Endothelial cell of umbilical vein (primary cell): ENCODE data around the gene ZNF280D. TPM values are rescaled to one million over a fixed set of nuclear protein-coding genes. Genes with fewer than 3 reads are reported as not detected.

Experiments
- BruUV-seq: library from RNA; stranded (reverse); fragments of 400-500 nt; replicated peaks from 2 replicates; lab custom pipeline; 2021; lab: Mats Ljungman, UMichigan
- CTCF ChIA-PET: fragments of 300-600, 350-600 bp; sonication (Branson Sonifier 250); formaldehyde crosslinking; loops from one replicate; lab custom pipeline; 2021; ENCODE audit warnings: antibody characterized with exemption, inconsistent platforms; lab: Charles Lee
- POLR2A ChIA-PET: fragments of 300-600, 350-600 bp; sonication (Branson Sonifier 250); formaldehyde crosslinking; loops from one replicate; lab custom pipeline; 2021; ENCODE audit warnings: antibody characterized with exemption, inconsistent platforms; lab: Charles Lee
- DNase-seq: peaks from one replicate; pipeline ENCODE4 v3.0.0-alpha.2; 2011; ENCODE audit warnings: low read depth, low spot score
- FAIRE-seq: peaks from 2 replicates; lab custom pipeline; 2011; peaks lifted over from hg19 to GRCh38; lab: Jason Lieb, UNC
- H2AFZ ChIP-seq: 2 replicates; pipeline ENCODE4 v1.6.0; 2012; ENCODE audit warnings: low read depth, low read length, control low read depth, inconsistent platforms
- H3K27ac ChIP-seq: 2 replicates; pipeline ENCODE4 v1.5.1; 2011; ENCODE audit warnings: low read depth, mild to moderate bottlenecking, control low read depth, low read length, moderate library complexity; ENCODE audit not compliant: insufficient read depth
- H3K27me3 ChIP-seq, 2 experiments: 2 replicates each; pipeline versions ENCODE4 v1.6.0 to v1.6.1; 2011; ENCODE audit warnings: low read length in 2 of 2, mixed read lengths in 1 of 2; ENCODE audit not compliant: control insufficient read depth in 2 of 2, insufficient read depth in 2 of 2
- H3K36me3 ChIP-seq, 2 experiments: 2 replicates in 1 of 2; 3 replicates in 1 of 2; pipeline ENCODE4 v1.5.1; 2011; ENCODE audit warnings: low read length in 2 of 2, mild to moderate bottlenecking in 1 of 2, moderate library complexity in 1 of 2; ENCODE audit not compliant: control insufficient read depth in 2 of 2, insufficient read depth in 2 of 2; ENCODE audit errors: extremely low read depth in 1 of 2
- H3K4me1 ChIP-seq: 3 replicates; pipeline ENCODE4 v1.5.1; 2011; ENCODE audit warnings: mild to moderate bottlenecking, low read length; ENCODE audit not compliant: control insufficient read depth, insufficient read depth; ENCODE audit errors: extremely low read depth
- H3K4me2 ChIP-seq: 2 replicates; pipeline ENCODE4 v1.6.1; 2011; ENCODE audit warnings: low read length, control low read depth, mixed read lengths; ENCODE audit not compliant: insufficient read depth
- H3K4me3 ChIP-seq, 3 experiments: fragments of 200-600 bp in 1 of 3; sonication (generic), shearing (Covaris generic) in 1 of 3; replicated peaks in 1 of 3; 2 replicates each; pipeline ENCODE4 v1.5.1; 2011 to 2016; ENCODE audit warnings: control low read depth in 3 of 3, low read length in 3 of 3, mild to moderate bottlenecking in 2 of 3, inconsistent platforms in 1 of 3, low read depth in 1 of 3, moderate library complexity in 1 of 3; ENCODE audit not compliant: insufficient read depth in 1 of 3
- H3K79me2 ChIP-seq: 2 replicates; pipeline ENCODE4 v1.6.0; 2012; ENCODE audit warnings: low read length, inconsistent platforms; ENCODE audit not compliant: control insufficient read depth, insufficient read depth
- H3K9ac ChIP-seq: replicated peaks from 2 replicates; pipeline ENCODE3; 2011; ENCODE audit warnings: low read length, control low read depth; ENCODE audit not compliant: insufficient read depth; ENCODE audit errors: extremely low read depth
- H3K9me1 ChIP-seq: replicated peaks from 3 replicates; pipeline ENCODE4 v1.6.0; 2011; ENCODE audit warnings: mild to moderate bottlenecking, low read length; ENCODE audit not compliant: control insufficient read depth, insufficient read depth; ENCODE audit errors: extremely low read depth
- H3K9me3 ChIP-seq: replicated peaks from 2 replicates; pipeline ENCODE4 v1.5.1; 2012; ENCODE audit warnings: low read length, inconsistent platforms; ENCODE audit not compliant: control insufficient read depth, insufficient read depth
- H4K20me1 ChIP-seq: replicated peaks from 2 replicates; pipeline ENCODE3; 2011; ENCODE audit warnings: mild to moderate bottlenecking, low read length; ENCODE audit not compliant: control insufficient read depth, insufficient read depth; ENCODE audit errors: extremely low read depth
- CTCF ChIP-seq, 2 donors: IDR thresholded peaks; 1 replicate in 1 of 2; 2 replicates in 1 of 2; pipeline ENCODE4 v1.5.1; 2011; ENCODE audit warnings: low read length in 2 of 2, mild to moderate bottlenecking in 2 of 2, moderate library complexity in 2 of 2, control low read depth in 1 of 2, inconsistent platforms in 1 of 2, low read depth in 1 of 2; ENCODE audit not compliant: insufficient read depth in 1 of 2; ENCODE audit errors: extremely low read depth in 1 of 2
- EZH2 ChIP-seq: IDR thresholded peaks from 2 replicates; pipeline ENCODE4 v1.6.1; 2012; ENCODE audit warnings: borderline replicate concordance, low read depth, mild to moderate bottlenecking, moderate library complexity, low read length, inconsistent platforms; ENCODE audit not compliant: severe bottlenecking
- FOS ChIP-seq: IDR thresholded peaks from 2 replicates; pipeline ENCODE4 v1.6.1; 2011; ENCODE audit warnings: mild to moderate bottlenecking, low read length, moderate library complexity, borderline replicate concordance; ENCODE audit not compliant: insufficient read depth
- GATA2 ChIP-seq: IDR thresholded peaks from 2 replicates; pipeline ENCODE4 v1.7.0; 2011; ENCODE audit warnings: low read depth, mild to moderate bottlenecking, moderate library complexity, mixed read lengths, low read length; ENCODE audit not compliant: insufficient read length, insufficient read depth
- JUN ChIP-seq: IDR thresholded peaks from 2 replicates; pipeline ENCODE4 v1.6.1; 2011; ENCODE audit warnings: borderline replicate concordance, low read depth; ENCODE audit not compliant: insufficient read length, insufficient read depth
- MAX ChIP-seq: IDR thresholded peaks from 2 replicates; pipeline ENCODE4 v1.6.1; 2011; ENCODE audit not compliant: insufficient read depth, insufficient read length
- MYC ChIP-seq: IDR thresholded peaks from one replicate; pipeline ENCODE4 v1.6.1; 2011; ENCODE audit warnings: mild to moderate bottlenecking, low read depth, low read length
- POLR2A ChIP-seq: IDR thresholded peaks from 2 replicates; pipeline ENCODE4 v1.6.1; 2012; ENCODE audit warnings: low read depth, mild to moderate bottlenecking, control low read depth, low read length
- POLR2AphosphoS5 ChIP-seq: IDR thresholded peaks from 2 replicates; pipeline ENCODE4 v1.6.1; 2012; ENCODE audit warnings: low read depth, mild to moderate bottlenecking, control low read depth, low read length, moderate library complexity; ENCODE audit not compliant: insufficient read depth
- dilution Hi-C: fragments of 300-500 bp; cut with MboI; formaldehyde crosslinking; loops from one replicate; pipeline ENCODE4 v1.15.0; 2019; ENCODE audit warnings: low sequenced_read_pairs; ENCODE audit not compliant: extremely low pct_ligation_motif_present
- intact Hi-C: fragments of 100-400 bp; cut with micrococcal nuclease; formaldehyde crosslinking; loops from one replicate; pipeline ENCODE4 v1.10.0; 2022
- polyA plus RNA-seq, 4 experiments: library from polyadenylated mRNA; depleted of rRNA in 3 of 4; stranded (reverse) in 3 of 4; unstranded in 1 of 4; fragments of >200 nt; gene quantifications; 2 replicates each; pipeline versions ENCODE4 v1.2.1 to v1.2.3, GENCODE V29; 2011 to 2012; ENCODE audit warnings: missing spikeins in 1 of 4
- total RNA-seq: library from RNA; stranded (reverse); gene quantifications from 2 replicates; pipeline ENCODE4 v1.2.3, GENCODE V29; 2021

Gene ZNF280D
- total and polyA plus RNA-seq, 2 donors (not counting 3 experiments of a cell fraction or from before 2014, with no cell fraction given) = 9.6 to 42.1 TPM

- DNase-seq (no peak), FAIRE-seq (no peak)
- CTCF ChIA-PET = no interaction called here
- no peaks in the 10 kb centered on the region for H3K79me2 ChIP-seq
- H3K27me3 ChIP-seq = no peaks in the 10 kb centered on the region
- no TSS peak for BruUV-seq
- dilution Hi-C loops = no loop called here
- no peak for TF ChIP-seq CTCF (IDR thresholded peaks at IDR 0.05; ENCODE audit: extremely low read depth in 1 of 2, insufficient read depth in 1 of 2, low read depth in 1 of 2, low read length in 2 of 2)
- TF ChIP-seq JUN = no peak
- TF ChIP-seq EZH2 = no peak
- no peak for TF ChIP-seq MYC
- no peak for TF ChIP-seq FOS
- no peak for TF ChIP-seq POLR2A
- TF ChIP-seq MAX = no peak
- TF ChIP-seq POLR2AphosphoS5 = no peak
- no peak for TF ChIP-seq GATA2
- no peak overlapping the region for H3K4me2 ChIP-seq
- no peaks in the 10 kb centered on the region for H3K9me3 ChIP-seq
- H2AFZ ChIP-seq = no peak overlapping the region
- intact Hi-C loops = no loop called here
- no peaks in the 10 kb centered on the region for H4K20me1 ChIP-seq
- POLR2A ChIA-PET = no interaction called here
- H3K9ac ChIP-seq = no peak overlapping the region
- no peaks in the 10 kb centered on the region for H3K36me3 ChIP-seq
- peaks cover 14% of the 10 kb centered on the region for H3K4me1 ChIP-seq
- no peak overlapping the region for H3K4me3 ChIP-seq
- no peaks in the 10 kb centered on the region for H3K9me1 ChIP-seq
- H3K27ac ChIP-seq = no peak overlapping the region
Measured at GRCh38 chr15:56778761-56779160, 45.5 kb upstream of the ZNF280D start.
